GM12891 (cell line): ENCODE data around the gene SLC8B1.

Experiments
- DNase-seq: peaks from one replicate; pipeline ENCODE4 v3.0.0; 2011; ENCODE audit warnings: low spot score; ENCODE audit not compliant: insufficient read length
- FAIRE-seq: peaks from 2 replicates; lab custom pipeline; 2011; peaks lifted over from hg19 to GRCh38; lab: Jason Lieb, UNC
- PAX5 ChIP-seq: IDR thresholded peaks from 2 replicates; pipeline ENCODE4 v1.6.1; 2011; ENCODE audit warnings: low read length, moderate library complexity, mild to moderate bottlenecking; ENCODE audit not compliant: insufficient read depth, severe bottlenecking
- POLR2A ChIP-seq: IDR thresholded peaks from 2 replicates; pipeline ENCODE4 v1.6.1; 2011; ENCODE audit warnings: low read depth, low read length, control low read depth
- POLR2AphosphoS5 ChIP-seq: IDR thresholded peaks from 2 replicates; pipeline ENCODE4 v1.6.1; 2011; ENCODE audit warnings: low read depth, low read length, control low read depth
- POU2F2 ChIP-seq: IDR thresholded peaks from 2 replicates; pipeline ENCODE4 v1.6.1; 2011; ENCODE audit warnings: low read depth, mild to moderate bottlenecking, control low read depth, low read length, moderate library complexity
- SPI1 ChIP-seq: IDR thresholded peaks from 2 replicates; pipeline ENCODE4 v1.6.1; 2011; ENCODE audit warnings: low read depth, low read length, control low read depth
- TAF1 ChIP-seq: IDR thresholded peaks from 2 replicates; pipeline ENCODE4 v1.6.1; 2011; ENCODE audit warnings: low read depth, low read length, control low read depth

Gene SLC8B1

DNA sequence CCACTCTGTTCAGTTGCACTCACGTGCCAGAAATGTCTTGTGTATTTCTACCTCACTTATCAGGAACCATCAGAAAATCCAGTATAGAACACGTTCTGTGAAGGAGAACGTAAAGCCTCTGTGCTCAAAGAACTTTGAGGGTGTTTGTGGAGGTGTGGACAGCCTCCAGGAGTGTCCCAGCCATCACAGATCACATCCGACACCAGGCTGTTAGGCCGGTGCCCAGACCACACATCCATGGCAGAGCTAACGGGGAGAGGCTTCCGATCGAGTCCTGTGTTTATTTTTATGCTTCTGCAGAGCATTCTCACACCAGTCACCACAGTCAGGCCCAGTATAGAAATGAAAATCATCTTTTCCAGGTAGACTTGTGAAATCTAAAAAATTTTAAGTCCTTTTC, 60.1 kb downstream of the SLC8B1 start:
- DNase-seq (no peak), FAIRE-seq (no peak)
- TF ChIP-seq TAF1 (no peak), POLR2AphosphoS5 (no peak), POU2F2 (no peak), SPI1 (no peak), PAX5 (no peak), POLR2A (no peak)

DNA sequence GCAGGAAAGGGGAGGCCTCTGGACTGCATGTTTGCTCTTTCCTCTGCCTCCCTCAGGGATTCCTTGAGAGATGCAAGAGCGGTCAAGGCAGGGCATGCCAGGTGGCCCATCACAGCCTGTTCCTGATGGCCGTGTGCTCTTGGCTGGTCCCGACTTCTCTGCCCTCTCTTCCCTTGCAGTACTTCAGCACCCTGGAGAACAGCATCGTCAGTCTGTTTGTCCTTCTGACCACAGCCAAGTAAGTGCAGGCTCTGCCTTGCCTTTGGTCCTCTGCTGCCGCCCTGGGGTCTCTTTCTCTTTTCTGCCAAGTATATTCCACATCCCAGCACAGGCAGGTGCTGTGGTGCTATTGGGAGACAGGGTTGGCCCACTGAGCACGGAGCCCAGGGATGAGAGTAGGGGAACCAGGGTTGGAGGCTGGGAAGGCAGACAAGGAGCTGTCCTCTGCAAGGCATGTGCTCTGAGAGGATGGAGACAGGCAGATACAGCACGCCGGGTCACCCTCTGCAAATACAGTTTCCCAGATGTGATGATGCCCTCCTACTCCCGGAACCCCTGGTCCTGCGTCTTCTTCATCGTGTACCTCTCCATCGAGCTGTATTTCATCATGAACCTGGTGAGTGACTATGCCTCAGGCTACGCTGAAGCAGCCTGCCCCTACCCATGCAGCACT, 61.7 kb downstream of the SLC8B1 start:
- no peak for DNase-seq
- FAIRE-seq, result no peak
- TF ChIP-seq POLR2AphosphoS5, result no peak
- no peak for TF ChIP-seq PAX5
- no peak for TF ChIP-seq SPI1
- no peak for TF ChIP-seq POU2F2
- TF ChIP-seq POLR2A, result no peak
- no peak for TF ChIP-seq TAF1

DNA sequence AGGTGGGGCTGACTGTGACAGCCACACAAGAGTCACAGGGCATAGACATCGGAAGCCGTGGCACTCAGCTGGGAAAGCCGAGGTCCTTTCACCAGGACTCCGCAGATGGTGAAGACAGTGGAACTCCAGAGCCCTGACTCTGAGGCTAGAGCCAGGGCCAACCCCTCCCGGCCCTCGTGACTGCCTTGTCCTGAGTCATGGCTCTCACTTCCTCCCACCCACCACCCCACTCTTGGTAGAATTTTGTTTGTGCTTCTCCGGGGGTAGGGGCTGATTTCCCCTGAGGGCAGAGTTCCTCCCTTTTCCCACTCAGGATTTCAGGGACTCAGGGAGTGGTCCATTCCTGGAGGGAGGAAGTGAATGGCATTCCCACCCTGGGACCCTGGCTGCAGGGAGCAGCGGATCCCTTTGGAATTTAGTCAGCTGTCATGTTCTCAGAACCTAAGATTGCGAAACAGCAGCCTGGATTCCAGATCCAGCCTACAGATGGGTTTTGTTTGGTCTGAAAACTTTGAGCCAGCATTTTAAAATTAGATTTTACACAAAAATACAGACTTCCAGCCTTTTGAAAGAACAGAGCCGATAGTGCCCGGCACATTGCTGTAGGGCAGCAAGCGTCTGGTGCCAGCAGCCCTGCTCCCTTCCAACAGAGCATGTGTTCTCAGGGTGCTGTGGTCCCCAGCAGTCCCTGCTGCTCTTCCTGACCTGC, 62.9 kb downstream of the SLC8B1 start:
- no peak for TF ChIP-seq TAF1
- peak; percentile 85 for TF ChIP-seq SPI1
- TF ChIP-seq POLR2AphosphoS5, result no peak
- DNase-seq, result no peak

DNA sequence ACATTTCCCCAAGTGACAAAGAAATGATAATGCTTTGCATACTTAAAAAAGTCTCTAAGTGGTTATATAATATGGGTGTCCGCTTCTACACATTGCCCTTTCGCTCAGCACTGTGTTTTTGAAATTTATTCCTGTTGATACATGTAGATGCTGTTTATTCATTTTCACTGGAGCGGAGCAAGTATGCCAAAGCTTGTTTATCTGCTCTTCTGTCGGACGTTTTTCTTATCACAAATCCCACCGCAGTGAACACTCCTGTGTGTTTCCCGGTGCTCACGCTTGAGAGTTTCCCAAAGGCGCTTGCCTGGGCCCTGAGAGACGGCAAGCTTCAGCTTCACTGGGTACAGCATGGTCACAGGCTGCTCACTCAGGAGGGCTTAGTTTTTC, 63.5 kb downstream of the SLC8B1 start:
- FAIRE-seq (no peak), DNase-seq (no peak)
- TF ChIP-seq SPI1, result no peak
- TF ChIP-seq POLR2A, result no peak
- no peak for TF ChIP-seq POU2F2

More for the DNA sequence above, 62.9 kb downstream of the SLC8B1 start:
- FAIRE-seq, result no peak

DNA sequence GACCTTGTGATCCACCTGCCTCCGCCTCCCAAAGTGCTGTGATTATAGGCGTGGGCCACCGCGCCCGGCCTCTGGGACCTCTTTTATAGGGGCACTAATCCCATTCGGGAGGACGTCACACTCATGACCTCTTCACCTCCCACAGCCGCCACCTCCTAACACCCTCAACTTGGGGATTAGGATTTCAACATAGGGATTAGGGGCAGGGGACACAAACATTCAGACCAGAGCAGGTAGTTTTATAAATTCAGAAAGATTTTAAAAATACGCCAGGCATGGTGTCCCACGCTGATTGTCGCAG, 64.2 kb downstream of the SLC8B1 start:
- TF ChIP-seq POLR2AphosphoS5 (no peak), PAX5 (no peak), POLR2A (no peak), SPI1 (no peak), POU2F2 (no peak), TAF1 (no peak)
- DNase-seq (no peak), FAIRE-seq (no peak)

DNA sequence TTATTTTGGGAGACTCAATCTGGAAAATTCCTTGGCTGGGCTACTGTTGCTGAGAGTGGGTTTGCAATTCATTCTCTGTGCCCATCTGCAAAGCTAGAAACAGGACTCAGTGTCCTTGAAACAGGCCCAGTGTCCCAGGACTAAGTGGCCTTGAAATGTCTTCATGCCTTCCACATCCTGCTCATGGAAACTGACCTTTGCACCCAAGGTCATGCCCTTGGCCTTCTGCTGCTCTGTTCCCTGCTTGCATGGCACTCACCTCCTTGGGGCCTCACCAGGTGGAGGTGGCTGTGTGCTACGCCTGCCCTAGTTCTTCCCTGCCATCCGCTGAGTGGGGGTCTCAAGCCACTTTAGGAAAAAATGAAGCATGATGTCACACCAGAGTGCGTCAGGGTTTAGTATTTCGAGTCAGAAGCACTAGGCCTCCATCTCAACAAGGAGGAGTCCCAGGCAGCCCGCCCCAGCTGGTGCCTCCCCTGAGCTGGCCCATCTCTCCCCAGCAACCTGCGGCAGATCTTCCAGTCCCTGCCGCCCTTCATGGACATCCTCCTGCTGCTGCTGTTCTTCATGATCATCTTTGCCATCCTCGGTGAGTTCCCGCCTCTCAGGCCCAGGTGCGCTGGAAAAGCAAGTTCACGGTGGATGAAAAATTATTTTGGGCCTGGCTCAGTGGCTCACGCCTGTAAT, 65.5 kb downstream of the SLC8B1 start:
- no peak for TF ChIP-seq POLR2AphosphoS5
- no peak for TF ChIP-seq TAF1
- DNase-seq (no peak), FAIRE-seq (no peak)

DNA sequence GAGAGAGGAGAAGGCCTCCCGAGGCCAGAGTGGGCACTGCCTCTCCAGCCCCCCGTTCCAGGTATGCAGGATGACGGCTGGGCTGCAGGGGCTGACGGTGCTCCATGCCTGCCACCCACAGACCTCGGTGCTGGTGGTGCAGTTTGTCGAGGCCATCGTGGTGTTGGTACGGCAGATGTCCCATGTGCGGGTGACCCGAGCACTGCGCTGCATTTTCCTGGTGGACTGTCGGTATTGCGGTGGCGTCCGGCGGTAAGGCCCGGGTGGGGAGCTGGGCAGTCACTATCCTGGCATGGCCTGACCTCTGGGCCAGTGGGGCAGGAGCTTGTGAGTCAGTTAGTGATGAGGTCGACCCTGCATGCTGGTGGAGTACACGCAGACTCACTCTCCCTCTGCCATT, 66.3 kb downstream of the SLC8B1 start:
- DNase-seq (no peak), FAIRE-seq (no peak)
- TF ChIP-seq POLR2AphosphoS5, result no peak
- TF ChIP-seq POU2F2, result no peak
- TF ChIP-seq PAX5, result no peak
- no peak for TF ChIP-seq POLR2A
- no peak for TF ChIP-seq TAF1
- no peak for TF ChIP-seq SPI1

DNA sequence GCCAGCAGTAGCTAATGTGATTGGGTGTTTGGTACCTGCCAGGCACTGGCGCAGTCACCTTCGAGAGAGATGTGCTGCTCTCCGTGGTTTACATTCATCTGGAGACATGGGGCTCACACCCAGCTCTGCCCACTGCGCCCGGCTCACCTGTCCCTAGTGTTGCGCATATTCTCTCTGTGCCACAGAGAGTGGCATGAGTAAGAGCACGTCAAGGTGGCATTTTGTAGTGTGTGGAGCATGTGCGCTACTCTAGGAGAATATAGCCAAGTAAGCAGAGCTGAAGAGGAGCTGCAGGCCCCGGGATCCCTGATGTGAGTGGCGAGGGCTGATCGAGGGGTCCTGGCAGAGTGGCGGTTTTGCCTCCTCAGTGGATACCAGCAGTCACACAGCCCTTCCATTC, 66.8 kb downstream of the SLC8B1 start:
- no peak for FAIRE-seq
- no peak for DNase-seq
- no peak for TF ChIP-seq POU2F2
- TF ChIP-seq PAX5, result no peak

DNA sequence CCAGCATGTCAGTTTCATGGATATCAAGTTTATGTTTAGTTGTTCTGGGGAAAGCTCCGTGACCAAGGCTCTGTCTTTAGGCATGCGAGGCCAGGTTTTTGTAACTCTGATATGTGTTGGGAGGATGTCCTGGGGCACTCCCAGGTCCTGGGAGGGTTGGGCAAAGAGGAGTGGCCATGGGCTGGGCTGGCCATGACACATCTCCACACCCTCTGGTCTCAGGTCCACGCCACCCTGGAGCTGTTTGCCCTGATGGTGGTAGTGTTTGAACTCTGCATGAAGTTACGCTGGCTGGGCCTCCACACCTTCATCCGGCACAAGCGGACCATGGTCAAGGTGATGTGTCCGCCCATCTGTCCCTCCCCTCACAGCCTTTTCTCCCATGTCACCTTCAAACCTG, 67.3 kb downstream of the SLC8B1 start:
- no peak for DNase-seq
- no peak for FAIRE-seq
- TF ChIP-seq SPI1 (no peak), PAX5 (no peak), POLR2A (no peak), POLR2AphosphoS5 (no peak), POU2F2 (no peak), TAF1 (no peak)
